ENCODE results near the gene PTTG2.

DNA sequence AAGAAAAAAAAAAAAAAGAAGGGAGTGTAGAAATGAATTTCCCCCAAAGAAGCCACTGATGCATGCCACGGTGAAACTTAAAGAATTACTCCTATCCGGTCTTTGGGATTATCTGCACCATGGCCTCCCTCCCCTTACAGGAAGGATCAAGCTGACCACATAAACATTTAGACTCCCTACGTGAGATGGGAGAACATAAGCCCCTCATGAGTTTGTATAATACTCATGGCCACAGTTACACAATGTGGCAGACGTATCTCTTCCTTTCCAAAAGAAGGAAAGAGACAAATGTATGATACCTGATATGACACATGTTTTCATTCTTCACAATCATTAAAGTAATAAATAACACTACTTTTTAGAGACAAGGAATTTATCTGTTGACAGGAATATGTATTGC is 3.3 kb upstream of the PTTG2 start:
- TF ChIP-seq, protein P1, sequence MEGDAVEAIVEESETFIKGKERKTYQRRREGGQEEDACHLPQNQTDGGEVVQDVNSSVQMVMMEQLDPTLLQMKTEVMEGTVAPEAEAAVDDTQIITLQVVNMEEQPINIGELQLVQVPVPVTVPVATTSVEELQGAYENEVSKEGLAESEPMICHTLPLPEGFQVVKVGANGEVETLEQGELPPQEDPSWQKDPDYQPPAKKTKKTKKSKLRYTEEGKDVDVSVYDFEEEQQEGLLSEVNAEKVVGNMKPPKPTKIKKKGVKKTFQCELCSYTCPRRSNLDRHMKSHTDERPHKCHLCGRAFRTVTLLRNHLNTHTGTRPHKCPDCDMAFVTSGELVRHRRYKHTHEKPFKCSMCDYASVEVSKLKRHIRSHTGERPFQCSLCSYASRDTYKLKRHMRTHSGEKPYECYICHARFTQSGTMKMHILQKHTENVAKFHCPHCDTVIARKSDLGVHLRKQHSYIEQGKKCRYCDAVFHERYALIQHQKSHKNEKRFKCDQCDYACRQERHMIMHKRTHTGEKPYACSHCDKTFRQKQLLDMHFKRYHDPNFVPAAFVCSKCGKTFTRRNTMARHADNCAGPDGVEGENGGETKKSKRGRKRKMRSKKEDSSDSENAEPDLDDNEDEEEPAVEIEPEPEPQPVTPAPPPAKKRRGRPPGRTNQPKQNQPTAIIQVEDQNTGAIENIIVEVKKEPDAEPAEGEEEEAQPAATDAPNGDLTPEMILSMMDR (IDR thresholded peaks at IDR 0.05) = no peak
- no peak for TF ChIP-seq POLR2A (IDR thresholded peaks at IDR 0.05)

All from body of pancreas (tissue), 4 donors.